OCI-LY3 (cell line): Measurements from ENCODE around the gene XK.
A peak's percentile ranks its signal among the peaks of the same experiment; 100 is the strongest.
"Not testable (repeated sequence)": the region's sequence is repeated elsewhere in the genome, so short reads cannot be mapped to it uniquely, and the experiment has no call there.

Source experiments
- H2AFZ ChIP-seq: fragments of 200-600, 300-600 bp; shearing (Covaris generic); 2 replicates; pipeline ENCODE4 v1.6.0; 2014; ENCODE audit warnings: antibody characterized with exemption, low read depth, low read length
- H3K27ac ChIP-seq: fragments of 200-600, 300-600 bp; sonication (generic); 2 replicates; pipeline ENCODE4 v1.5.1; 2014; ENCODE audit warnings: mild to moderate bottlenecking, low read length, moderate library complexity, mixed read lengths
- H3K27me3 ChIP-seq: fragments of 200-600, 300-600 bp; sonication (generic); 2 replicates; pipeline ENCODE4 v1.6.1; 2014; ENCODE audit warnings: low read depth, low read length, mixed read lengths
- H3K36me3 ChIP-seq: fragments of 200-600, 300-600 bp; sonication (generic); replicated peaks from 2 replicates; pipeline ENCODE3; 2014; ENCODE audit warnings: low read depth, low read length, mixed read lengths
- H3K4me1 ChIP-seq: fragments of 300-600, 200-600 bp; sonication (generic); 2 replicates; pipeline ENCODE4 v1.6.1; 2014; ENCODE audit warnings: low read length, mixed read lengths
- H3K4me2 ChIP-seq: fragments of 200-600, 300-600 bp; sonication (generic); 2 replicates; pipeline ENCODE4 v1.6.1; 2014; ENCODE audit warnings: low read length, mixed read lengths
- H3K4me3 ChIP-seq: fragments of 300-600, 200-600 bp; sonication (generic); 2 replicates; pipeline ENCODE4 v1.5.1; 2014; ENCODE audit warnings: antibody characterized with exemption, mild to moderate bottlenecking, low read length, moderate library complexity
- H3K79me2 ChIP-seq: fragments of 300-600, 200-600 bp; shearing (Covaris generic); 2 replicates; pipeline ENCODE4 v1.6.1; 2014; ENCODE audit warnings: mild to moderate bottlenecking, low read length, mixed read lengths
- H3K9ac ChIP-seq: fragments of 300-600, 200-600 bp; shearing (Covaris generic); 2 replicates; pipeline ENCODE4 v1.6.0; 2014; ENCODE audit warnings: mild to moderate bottlenecking, low read length, moderate library complexity
- H3K9me3 ChIP-seq: fragments of 200-600, 300-600 bp; shearing (Covaris generic); 2 replicates; pipeline ENCODE4 v1.6.1; 2014; ENCODE audit warnings: low read length, mixed read lengths; ENCODE audit not compliant: insufficient read depth
- H4K20me1 ChIP-seq: fragments of 200-600, 300-600 bp; sonication (generic); 2 replicates; pipeline ENCODE4 v1.6.1; 2016; ENCODE audit warnings: low read length, mixed read lengths; ENCODE audit not compliant: insufficient read depth
- EZH2phosphoT487 ChIP-seq: fragments of 200-600 bp; shearing (Covaris generic); IDR thresholded peaks from 2 replicates; pipeline ENCODE4 v1.6.1; 2018; ENCODE audit warnings: antibody characterized with exemption, mixed run types, low read depth
- TF ChIP-seq, protein P1 (sequence below): fragments of 200-600, 300-600 bp; sonication (generic); IDR thresholded peaks from 2 replicates; pipeline ENCODE4 v1.5.1; 2014; ENCODE audit warnings: antibody characterized with exemption, low read length, low read depth

The XK gene

GRCh38 chrX:37759878-37760418 lies 74.4 kb downstream of the XK start:
- H3K27me3 ChIP-seq, result no peaks in the 10 kb centered on the region
- H3K4me3 ChIP-seq, result no peak overlapping the region
- peak overlapping the region; percentile 14 for H3K4me2 ChIP-seq
- H4K20me1 ChIP-seq, result no peaks in the 10 kb centered on the region
- H3K4me1 ChIP-seq, result peaks cover 78% of the 10 kb centered on the region
- TF ChIP-seq, protein P1, sequence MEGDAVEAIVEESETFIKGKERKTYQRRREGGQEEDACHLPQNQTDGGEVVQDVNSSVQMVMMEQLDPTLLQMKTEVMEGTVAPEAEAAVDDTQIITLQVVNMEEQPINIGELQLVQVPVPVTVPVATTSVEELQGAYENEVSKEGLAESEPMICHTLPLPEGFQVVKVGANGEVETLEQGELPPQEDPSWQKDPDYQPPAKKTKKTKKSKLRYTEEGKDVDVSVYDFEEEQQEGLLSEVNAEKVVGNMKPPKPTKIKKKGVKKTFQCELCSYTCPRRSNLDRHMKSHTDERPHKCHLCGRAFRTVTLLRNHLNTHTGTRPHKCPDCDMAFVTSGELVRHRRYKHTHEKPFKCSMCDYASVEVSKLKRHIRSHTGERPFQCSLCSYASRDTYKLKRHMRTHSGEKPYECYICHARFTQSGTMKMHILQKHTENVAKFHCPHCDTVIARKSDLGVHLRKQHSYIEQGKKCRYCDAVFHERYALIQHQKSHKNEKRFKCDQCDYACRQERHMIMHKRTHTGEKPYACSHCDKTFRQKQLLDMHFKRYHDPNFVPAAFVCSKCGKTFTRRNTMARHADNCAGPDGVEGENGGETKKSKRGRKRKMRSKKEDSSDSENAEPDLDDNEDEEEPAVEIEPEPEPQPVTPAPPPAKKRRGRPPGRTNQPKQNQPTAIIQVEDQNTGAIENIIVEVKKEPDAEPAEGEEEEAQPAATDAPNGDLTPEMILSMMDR, result no peak
- TF ChIP-seq EZH2phosphoT487, result no peak
- no peaks in the 10 kb centered on the region for H3K79me2 ChIP-seq
- peak overlapping the region; percentile 59 for H3K27ac ChIP-seq
- no peaks in the 10 kb centered on the region for H3K36me3 ChIP-seq
- no peak overlapping the region for H3K9ac ChIP-seq
- H3K9me3 ChIP-seq, result no peaks in the 10 kb centered on the region
- no peak overlapping the region for H2AFZ ChIP-seq

- Histone ChIP-seq H3K27me3 (no peaks in the 10 kb centered on the region), H3K4me3 (no peak overlapping the region), H3K79me2 (no peaks in the 10 kb centered on the region), H3K27ac (peak overlapping the region; percentile 49), H4K20me1 (no peaks in the 10 kb centered on the region), H3K9ac (0 out of 2 replicates have a peak overlapping the region, but pooled peaks have one; percentile 24), H3K4me2 (no peak overlapping the region; the same call in 1 of the 2 replicates), H3K4me1 (peaks cover 61% of the 10 kb centered on the region), H3K36me3 (no peaks in the 10 kb centered on the region), H3K9me3 (no peaks in the 10 kb centered on the region), H2AFZ (peak overlapping the region; percentile 76)
- TF ChIP-seq EZH2phosphoT487, result no peak
- TF ChIP-seq, protein P1, result no peak
These were observed 77.8 kb downstream of the XK start for GRCh38 chrX:37763400-37763799.

DNA sequence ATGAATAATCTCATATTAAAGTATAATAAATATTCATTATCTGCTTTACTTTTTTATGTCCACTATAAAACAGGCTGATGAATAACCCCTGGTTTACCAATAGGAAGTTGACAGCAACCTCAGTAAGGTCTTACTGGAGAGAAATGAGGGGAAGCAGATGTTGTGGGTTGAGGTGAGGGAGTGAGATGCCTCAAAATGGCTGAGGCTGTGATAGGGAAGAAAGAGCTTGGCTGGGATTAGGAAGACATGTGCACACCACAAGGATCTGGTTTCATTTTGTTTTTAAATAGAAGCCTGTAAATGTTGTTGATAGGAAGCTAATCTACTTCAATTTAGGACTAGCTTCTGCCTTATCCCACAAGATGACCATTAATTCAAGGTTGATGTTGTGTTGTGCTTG lies 79.9 kb downstream of the XK start:
- Histone ChIP-seq H3K9ac (no peak overlapping the region), H2AFZ (no peak overlapping the region), H3K36me3 (no peaks in the 10 kb centered on the region), H3K9me3 (no peaks in the 10 kb centered on the region), H3K4me1 (peaks cover 40% of the 10 kb centered on the region), H4K20me1 (no peaks in the 10 kb centered on the region), H3K79me2 (no peaks in the 10 kb centered on the region), H3K27ac (no peak overlapping the region), H3K27me3 (no peaks in the 10 kb centered on the region), H3K4me2 (no peak overlapping the region), H3K4me3 (no peak overlapping the region)
- TF ChIP-seq, protein P1, result no peak
- TF ChIP-seq EZH2phosphoT487, result no peak

- H3K79me2 ChIP-seq, result no peaks in the 10 kb centered on the region
- H3K27me3 ChIP-seq, result no peaks in the 10 kb centered on the region
- no peaks in the 10 kb centered on the region for H3K36me3 ChIP-seq
- H3K4me3 ChIP-seq, result no peak overlapping the region
- peak overlapping the region; percentile 53; the same call in 1 of the 2 replicates for H2AFZ ChIP-seq
- no peaks in the 10 kb centered on the region for H4K20me1 ChIP-seq
- no peak overlapping the region for H3K4me2 ChIP-seq
- H3K4me1 ChIP-seq, result peaks cover 28% of the 10 kb centered on the region
- no peak overlapping the region for H3K27ac ChIP-seq
- TF ChIP-seq, protein P1, result no peak
- no peak for TF ChIP-seq EZH2phosphoT487
- H3K9ac ChIP-seq, result no peak overlapping the region
- no peaks in the 10 kb centered on the region for H3K9me3 ChIP-seq
These were observed 81.8 kb downstream of the XK start for GRCh38 chrX:37767430-37767829.

DNA sequence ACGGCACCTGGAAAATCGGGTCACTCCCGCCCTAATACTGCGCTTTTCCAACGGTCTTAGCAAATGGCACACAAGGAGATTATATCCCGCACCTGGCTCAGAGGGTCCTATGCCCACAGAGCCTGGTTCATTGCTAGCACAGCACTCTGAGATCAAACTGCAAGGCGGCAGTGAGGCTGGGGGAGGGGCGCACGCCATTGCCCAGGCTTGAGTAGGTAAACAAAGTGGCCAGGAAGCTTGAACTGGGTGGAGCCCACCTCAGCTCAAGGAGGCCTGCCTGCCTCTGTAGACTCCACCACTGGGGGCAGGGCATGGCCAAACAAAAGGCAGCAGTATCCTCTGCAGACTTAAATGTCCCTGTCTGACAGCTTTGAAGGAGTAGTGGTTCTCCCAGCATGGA lies 83.3 kb downstream of the XK start:
- not testable (repeated sequence) for H3K27me3 ChIP-seq, H3K79me2 ChIP-seq, H3K9me3 ChIP-seq, H3K4me2 ChIP-seq, H4K20me1 ChIP-seq, H2AFZ ChIP-seq, H3K27ac ChIP-seq, H3K36me3 ChIP-seq, H3K9ac ChIP-seq, H3K4me3 ChIP-seq
- H3K4me1 ChIP-seq, result peaks cover 14% of the 10 kb centered on the region
